Spleen (tissue), 11 donors: Measurements from ENCODE around the gene TAF15. TPM values are rescaled to one million over a fixed set of nuclear protein-coding genes. Genes with fewer than 3 reads are reported as not detected.

ENCODE experiments used
- DNase-seq: peaks from one replicate; pipeline ENCODE4 v3.0.0-alpha.2; 2020
- H3K27ac ChIP-seq, 8 donors: fragments of 200-600 bp; sonication (generic) in 7 of 8; 1 replicate in 4 of 8; 2 replicates in 4 of 8; pipeline versions ENCODE4 v1.5.0 to v1.8.0; 2016 to 2021; ENCODE audit warnings: inconsistent platforms in 4 of 8, mild to moderate bottlenecking in 4 of 8, moderate library complexity in 1 of 8
- H3K27me3 ChIP-seq, 7 donors: fragments of 200-600 bp; sonication (generic) in 6 of 7; replicated peaks in 1 of 7; 1 replicate in 4 of 7; 2 replicates in 3 of 7; pipeline versions ENCODE4 v1.5.0 to v1.8.0; 2016 to 2021; ENCODE audit warnings: inconsistent platforms in 3 of 7, mild to moderate bottlenecking in 1 of 7
- H3K36me3 ChIP-seq, 6 donors: fragments of 200-600 bp; sonication (generic) in 5 of 6; 1 replicate in 4 of 6; 2 replicates in 2 of 6; pipeline versions ENCODE4 v1.5.0 to v1.8.0; 2016 to 2021; ENCODE audit warnings: inconsistent platforms in 2 of 6
- H3K4me1 ChIP-seq, 6 donors: fragments of 200-600 bp; sonication (generic) in 5 of 6; 1 replicate in 3 of 6; 2 replicates in 3 of 6; pipeline versions ENCODE4 v1.5.0 to v1.8.0; 2016 to 2021; ENCODE audit warnings: inconsistent platforms in 3 of 6
- H3K4me3 ChIP-seq, 8 donors: fragments of 200-600 bp; sonication (generic) in 7 of 8; 1 replicate in 4 of 8; 2 replicates in 4 of 8; pipeline versions ENCODE4 v1.5.0 to v1.8.0; 2016 to 2021; ENCODE audit warnings: inconsistent platforms in 4 of 8, mild to moderate bottlenecking in 4 of 8, moderate library complexity in 2 of 8
- H3K9me3 ChIP-seq, 8 donors: fragments of 200-600 bp; sonication (generic) in 7 of 8; 1 replicate in 4 of 8; 2 replicates in 4 of 8; pipeline versions ENCODE4 v1.5.0 to v1.8.0; 2016 to 2021; ENCODE audit warnings: inconsistent platforms in 4 of 8
- POLR2A ChIP-seq, 3 donors: fragments of 450-650 bp; IDR thresholded peaks; one replicate each; pipeline ENCODE4 v1.5.1; 2017; ENCODE audit warnings: antibody characterized with exemption in 3 of 3, mild to moderate bottlenecking in 1 of 3
- POLR2AphosphoS5 ChIP-seq, 3 donors: sonication (generic); formaldehyde crosslinking; IDR thresholded peaks; one replicate each; pipeline ENCODE4 v1.5.1; 2017; ENCODE audit warnings: antibody characterized with exemption in 3 of 3
- WGBS, 5 donors: extraction: QIAGEN DNeasy Blood & Tissue Kit in 3 of 5; methylation state at CpG; one replicate each; pipeline versions ENCODE4 v1.1.5 to v1.1.7; 2013 to 2018; 5-methylcytosine and 5-hydroxymethylcytosine counted together
- intact Hi-C: fragments of 100-400 bp; cut with DNase I; formaldehyde crosslinking; loops from one replicate; pipeline ENCODE4 v1.15.0; 2023; ENCODE audit warnings: low total_unique reads
- polyA plus RNA-seq, 3 donors: library from polyadenylated mRNA; stranded (reverse); fragments of 200-250 nt; gene quantifications; one replicate each; pipeline ENCODE4 v1.2.1, GENCODE V29; 2013
- total RNA-seq, 7 donors: library from RNA; depleted of rRNA in 3 of 7; stranded (reverse); fragments of >200 nt in 3 of 7; fragmentation: NEBNext Ultra II Directional in 4 of 7; extraction: Animal tissue kit (Norgen Biotek cat#: 25700) in 4 of 7; gene quantifications; one replicate each; pipeline versions ENCODE4 v1.1.0 to v1.2.1, GENCODE V29; 2016 to 2021
- TF ChIP-seq, protein P1 (sequence below), 11 experiments: fragments of 200-600 bp in 7 of 11; fragments of 450-650 bp in 4 of 11; sonication (generic) in 4 of 11; IDR thresholded peaks in 8 of 11; conservative IDR thresholded peaks in 3 of 11; 1 replicate in 7 of 11; 2 replicates in 4 of 11; pipeline versions ENCODE4 v1.4.0 to v1.8.0; 2016 to 2021; ENCODE audit warnings: antibody characterized with exemption in 11 of 11, inconsistent platforms in 4 of 11, mild to moderate bottlenecking in 1 of 11
- donor health status: healthy with polysubstance abuse.
- donor health status: DM: no; HTN: no; CAD: no; lungs with moderate emphysema.
- donor health status: DM: no; HTN: no; CAD: no.
- donor health status: Bipolar disorder and iron deficiency.
- donor health status: healthy.
- donor health status: DM: no; HTN: no; CAD: no.
- donor health status: DM: yes; HTN: yes; CAD: no.

Gene TAF15
- total and polyA plus RNA-seq, 10 donors = 55.9 to 184 (median 108) TPM

DNA sequence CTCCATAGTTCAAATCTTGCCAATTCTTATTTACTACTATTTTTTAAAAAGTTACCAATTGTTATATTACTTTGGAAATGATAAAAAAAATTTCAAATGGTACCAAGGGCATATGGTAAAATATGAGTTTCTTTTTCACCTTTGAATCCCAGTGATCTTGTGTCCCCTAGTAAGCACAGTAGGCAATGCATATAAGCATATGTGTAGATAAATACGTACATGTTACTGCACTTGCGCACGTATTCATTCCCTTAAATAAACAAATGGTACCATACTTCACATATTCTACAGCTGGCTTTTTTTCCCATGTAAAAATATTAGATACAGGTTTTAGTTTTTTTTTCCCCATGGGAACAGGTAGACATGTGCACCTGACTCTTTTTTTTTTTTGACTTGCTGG is 31.8 kb downstream of the TAF15 start:
- H3K27ac ChIP-seq = no peak overlapping the region
- WGBS, 5 donors = 76 to 97% (median 95%) methylated on average over 3 of the region's 3 CpGs
- no peaks in the 10 kb centered on the region for H3K4me1 ChIP-seq
- TF ChIP-seq, protein P1, sequence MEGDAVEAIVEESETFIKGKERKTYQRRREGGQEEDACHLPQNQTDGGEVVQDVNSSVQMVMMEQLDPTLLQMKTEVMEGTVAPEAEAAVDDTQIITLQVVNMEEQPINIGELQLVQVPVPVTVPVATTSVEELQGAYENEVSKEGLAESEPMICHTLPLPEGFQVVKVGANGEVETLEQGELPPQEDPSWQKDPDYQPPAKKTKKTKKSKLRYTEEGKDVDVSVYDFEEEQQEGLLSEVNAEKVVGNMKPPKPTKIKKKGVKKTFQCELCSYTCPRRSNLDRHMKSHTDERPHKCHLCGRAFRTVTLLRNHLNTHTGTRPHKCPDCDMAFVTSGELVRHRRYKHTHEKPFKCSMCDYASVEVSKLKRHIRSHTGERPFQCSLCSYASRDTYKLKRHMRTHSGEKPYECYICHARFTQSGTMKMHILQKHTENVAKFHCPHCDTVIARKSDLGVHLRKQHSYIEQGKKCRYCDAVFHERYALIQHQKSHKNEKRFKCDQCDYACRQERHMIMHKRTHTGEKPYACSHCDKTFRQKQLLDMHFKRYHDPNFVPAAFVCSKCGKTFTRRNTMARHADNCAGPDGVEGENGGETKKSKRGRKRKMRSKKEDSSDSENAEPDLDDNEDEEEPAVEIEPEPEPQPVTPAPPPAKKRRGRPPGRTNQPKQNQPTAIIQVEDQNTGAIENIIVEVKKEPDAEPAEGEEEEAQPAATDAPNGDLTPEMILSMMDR (IDR thresholded peaks at IDR 0.05 in 8 of 11, conservative IDR thresholded peaks at IDR 0.05 in 3 of 11) = no peak
- TF ChIP-seq POLR2AphosphoS5 (IDR thresholded peaks at IDR 0.05) = no peak
- TF ChIP-seq POLR2A (IDR thresholded peaks at IDR 0.05) = no peak
- intact Hi-C loops = loop anchor here (10.0 kb wide), 1 partner anchor 304 kb away; no protein-coding TSS in a partner anchor
- no peaks in the 10 kb centered on the region for H3K9me3 ChIP-seq
- H3K4me3 ChIP-seq = no peak overlapping the region
- no peaks in the 10 kb centered on the region for H3K27me3 ChIP-seq
- no peak for DNase-seq
- peaks cover 0 to 100% (median 99%) of the 10 kb centered on the region in 6 donors for H3K36me3 ChIP-seq

DNA sequence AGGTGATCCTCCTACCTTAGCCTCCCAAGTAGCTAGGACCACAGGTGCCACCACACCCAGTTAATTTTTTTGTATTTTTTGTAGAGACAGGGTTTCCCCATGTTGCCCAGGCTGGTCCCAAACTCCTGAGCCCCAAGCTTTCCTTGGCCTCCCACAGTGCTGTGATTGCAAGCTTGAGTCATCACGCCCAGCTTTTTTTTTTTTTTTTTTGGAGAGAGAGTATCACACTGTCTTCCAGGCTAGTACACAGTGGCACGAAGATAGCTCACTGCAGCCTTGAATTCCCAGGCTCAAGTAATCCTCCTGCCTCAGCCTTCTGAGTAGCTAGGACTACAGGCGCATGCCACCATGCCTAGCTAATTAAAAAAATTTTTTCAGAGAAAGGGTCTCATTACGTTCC is 32.2 kb downstream of the TAF15 start:
- Histone ChIP-seq H3K27me3 (no peaks in the 10 kb centered on the region), H3K9me3 (no peaks in the 10 kb centered on the region), H3K4me1 (no peaks in the 10 kb centered on the region), H3K36me3 (peaks cover 0 to 100% (median 99%) of the 10 kb centered on the region in 6 donors), H3K27ac (no peak overlapping the region), H3K4me3 (no peak overlapping the region)
- 92 to 98% (median 93%) methylated on average over 4 of the region's 4 CpGs for WGBS, 5 donors
- intact Hi-C loops = loop anchor here (10.0 kb wide), 1 partner anchor 303 kb away; no protein-coding TSS in a partner anchor
- no peak for DNase-seq
- TF ChIP-seq, protein P1 (IDR thresholded peaks at IDR 0.05 in 8 of 11, conservative IDR thresholded peaks at IDR 0.05 in 3 of 11) = no peak
- TF ChIP-seq POLR2A (IDR thresholded peaks at IDR 0.05) (no peak), POLR2AphosphoS5 (IDR thresholded peaks at IDR 0.05) (no peak)

DNA sequence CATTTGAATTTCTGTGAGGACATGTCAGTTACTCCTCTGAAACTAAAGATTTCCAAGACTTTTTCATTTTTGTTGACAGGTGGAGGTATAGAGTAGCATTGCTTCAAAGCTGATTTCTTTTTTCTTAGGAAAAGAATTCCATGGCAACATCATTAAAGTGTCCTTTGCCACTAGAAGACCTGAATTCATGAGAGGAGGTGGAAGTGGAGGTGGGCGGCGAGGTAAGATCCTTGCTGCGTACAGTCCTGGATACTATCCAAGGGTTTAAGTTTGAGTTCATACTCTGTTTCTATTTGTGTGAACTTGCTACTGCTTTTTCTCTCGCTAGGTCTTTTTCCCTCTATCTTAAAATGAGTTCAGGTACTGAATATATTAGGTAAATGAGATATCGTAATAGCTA is 33.0 kb downstream of the TAF15 start:
- Histone ChIP-seq H3K36me3 (peaks cover 0 to 100% (median 96%) of the 10 kb centered on the region in 6 donors), H3K4me1 (no peaks in the 10 kb centered on the region), H3K9me3 (no peaks in the 10 kb centered on the region), H3K4me3 (no peak overlapping the region), H3K27ac (no peak overlapping the region), H3K27me3 (no peaks in the 10 kb centered on the region)
- TF ChIP-seq, protein P1 (IDR thresholded peaks at IDR 0.05 in 8 of 11, conservative IDR thresholded peaks at IDR 0.05 in 3 of 11) = no peak
- no peak for TF ChIP-seq POLR2AphosphoS5 (IDR thresholded peaks at IDR 0.05)
- TF ChIP-seq POLR2A (IDR thresholded peaks at IDR 0.05) = no peak
- intact Hi-C loops = loop anchor here (10.0 kb wide), 1 partner anchor 303 kb away; no protein-coding TSS in a partner anchor
- DNase-seq = no peak
- WGBS, 5 donors = 95 to 98% (median 97%) methylated on average over 5 of the region's 5 CpGs

DNA sequence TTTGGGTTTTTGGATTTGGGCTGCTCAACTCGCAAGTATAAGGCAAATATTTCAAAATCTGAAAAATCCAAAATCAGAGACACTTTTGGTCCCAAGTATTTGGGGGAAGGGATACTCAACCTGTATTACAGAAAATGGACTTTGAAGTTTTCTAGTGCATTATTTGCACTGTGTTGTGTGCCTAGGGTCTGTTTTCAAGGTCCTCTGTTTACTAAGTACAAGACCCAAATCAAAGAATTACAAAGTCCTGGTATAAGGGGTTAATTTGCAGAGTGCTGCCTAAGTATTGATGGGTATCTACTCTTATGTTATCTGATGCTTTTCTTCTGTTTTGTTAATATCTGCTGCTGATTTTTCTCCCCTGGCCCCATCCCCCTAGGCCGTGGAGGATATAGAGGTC is 34.4 kb downstream of the TAF15 start:
- no peaks in the 10 kb centered on the region for H3K27me3 ChIP-seq
- no peaks in the 10 kb centered on the region for H3K9me3 ChIP-seq
- H3K27ac ChIP-seq = no peak overlapping the region
- no peak for TF ChIP-seq POLR2A (IDR thresholded peaks at IDR 0.05)
- TF ChIP-seq, protein P1 (IDR thresholded peaks at IDR 0.05 in 8 of 11, conservative IDR thresholded peaks at IDR 0.05 in 3 of 11) = no peak
- TF ChIP-seq POLR2AphosphoS5 (IDR thresholded peaks at IDR 0.05) = no peak
- no peak for DNase-seq
- intact Hi-C loops = loop anchor here (10.0 kb wide), 1 partner anchor 301 kb away; no protein-coding TSS in a partner anchor
- no peak overlapping the region for H3K4me3 ChIP-seq
- 96 to 100% (median 97%) methylated on average over 2 of the region's 2 CpGs for WGBS, 5 donors
- H3K36me3 ChIP-seq = peaks cover 0 to 100% (median 93%) of the 10 kb centered on the region in 6 donors
- H3K4me1 ChIP-seq = no peaks in the 10 kb centered on the region
